BE2C (cell line): Measurements from ENCODE around the gene ATP8B3.

Experiments used
- DNase-seq: peaks from one replicate; pipeline ENCODE4 v3.0.0-alpha.2; 2020
- H3K27me3 ChIP-seq: fragments of 250-450 bp; sonication (Bioruptor Pico); 2 replicates; pipeline ENCODE4 v1.5.1; 2020; ENCODE audit warnings: mild to moderate bottlenecking
- H3K36me3 ChIP-seq: fragments of 250-450 bp; sonication (Bioruptor Pico); 2 replicates; pipeline ENCODE4 v1.5.1; 2020; ENCODE audit warnings: mild to moderate bottlenecking
- H3K4me1 ChIP-seq: fragments of 250-450 bp; sonication (Bioruptor Pico); 2 replicates; pipeline ENCODE4 v1.5.1; 2020
- H3K4me3 ChIP-seq: 2 replicates; pipeline ENCODE4 v1.5.1; 2011; ENCODE audit warnings: low read depth, low read length
- H3K9me3 ChIP-seq: fragments of 250-450 bp; sonication (Bioruptor Pico); 2 replicates; pipeline ENCODE4 v1.5.1; 2020
- CTCF ChIP-seq: IDR thresholded peaks from 2 replicates; pipeline ENCODE4 v1.5.1; 2012; ENCODE audit warnings: mild to moderate bottlenecking, low read depth, low read length

The ATP8B3 gene

GRCh38 chr19:1783354-1783753 lies 28.7 kb downstream of the ATP8B3 start:
- Histone ChIP-seq H3K4me1 (no peaks in the 10 kb centered on the region), H3K36me3 (no peaks in the 10 kb centered on the region), H3K4me3 (no peak overlapping the region), H3K9me3 (peaks cover 4% of the 10 kb centered on the region), H3K27me3 (peaks cover 45% of the 10 kb centered on the region)
- no peak for TF ChIP-seq CTCF
- DNase-seq, result no peak

GRCh38 chr19:1782521-1782920 lies 29.6 kb downstream of the ATP8B3 start:
- Histone ChIP-seq H3K9me3 (peaks cover 4% of the 10 kb centered on the region), H3K36me3 (no peaks in the 10 kb centered on the region), H3K4me3 (no peak overlapping the region), H3K27me3 (peaks cover 47% of the 10 kb centered on the region), H3K4me1 (no peaks in the 10 kb centered on the region)
- DNase-seq, result no peak
- no peak for TF ChIP-seq CTCF

GRCh38 chr19:1780272-1780958 lies 31.7 kb downstream of the ATP8B3 start:
- H3K4me3 ChIP-seq, result no peak overlapping the region
- no peaks in the 10 kb centered on the region for H3K4me1 ChIP-seq
- H3K36me3 ChIP-seq, result no peaks in the 10 kb centered on the region
- H3K9me3 ChIP-seq, result peaks cover 4% of the 10 kb centered on the region
- no peak for DNase-seq
- peaks cover 65% of the 10 kb centered on the region for H3K27me3 ChIP-seq
- TF ChIP-seq CTCF, result peak; percentile 19

- no peak for TF ChIP-seq CTCF
- Histone ChIP-seq H3K4me3 (no peak overlapping the region), H3K27me3 (peaks cover 74% of the 10 kb centered on the region)
Measured at GRCh38 chr19:1779574-1779973, 32.5 kb downstream of the ATP8B3 start.

GRCh38 chr19:1777149-1777548 lies 34.9 kb downstream of the ATP8B3 start:
- no peak overlapping the region for H3K4me3 ChIP-seq
- H3K36me3 ChIP-seq, result no peaks in the 10 kb centered on the region
- no peaks in the 10 kb centered on the region for H3K4me1 ChIP-seq
- H3K27me3 ChIP-seq, result peaks cover 76% of the 10 kb centered on the region
- TF ChIP-seq CTCF, result no peak
- DNase-seq, result no peak
- H3K9me3 ChIP-seq, result peaks cover 5% of the 10 kb centered on the region

More at GRCh38 chr19:1779574-1779973, 32.5 kb downstream of the ATP8B3 start:
- no peaks in the 10 kb centered on the region for H3K4me1 ChIP-seq
- DNase-seq, result no peak
- H3K9me3 ChIP-seq, result peaks cover 7% of the 10 kb centered on the region
- no peaks in the 10 kb centered on the region for H3K36me3 ChIP-seq

- no peaks in the 10 kb centered on the region for H3K4me1 ChIP-seq
- H3K27me3 ChIP-seq, result peaks cover 75% of the 10 kb centered on the region
- no peaks in the 10 kb centered on the region for H3K36me3 ChIP-seq
- DNase-seq, result no peak
- no peak for TF ChIP-seq CTCF
- peaks cover 3% of the 10 kb centered on the region for H3K9me3 ChIP-seq
- H3K4me3 ChIP-seq, result no peak overlapping the region
Measured at GRCh38 chr19:1776606-1777147, 35.4 kb downstream of the ATP8B3 start.
